Stimulated activated CD4-positive, alpha-beta T cell treated with anti-CD3 and anti-CD28 coated beads, Interleukin-1b, Interleukin-23, amount 100 ng/mL, for 1 hour (primary cell): ENCODE results near the gene DMPK.
"Not testable (repeated sequence)": the region's sequence is repeated elsewhere in the genome, so short reads cannot be mapped to it uniquely, and the experiment has no call there.

Experiments
- DNase-seq, 2 donors: peaks; one replicate each; pipeline ENCODE4 v3.0.0-alpha.2; 2020; ENCODE audit warnings: low read depth in 2 of 2

The DMPK gene

DNA sequence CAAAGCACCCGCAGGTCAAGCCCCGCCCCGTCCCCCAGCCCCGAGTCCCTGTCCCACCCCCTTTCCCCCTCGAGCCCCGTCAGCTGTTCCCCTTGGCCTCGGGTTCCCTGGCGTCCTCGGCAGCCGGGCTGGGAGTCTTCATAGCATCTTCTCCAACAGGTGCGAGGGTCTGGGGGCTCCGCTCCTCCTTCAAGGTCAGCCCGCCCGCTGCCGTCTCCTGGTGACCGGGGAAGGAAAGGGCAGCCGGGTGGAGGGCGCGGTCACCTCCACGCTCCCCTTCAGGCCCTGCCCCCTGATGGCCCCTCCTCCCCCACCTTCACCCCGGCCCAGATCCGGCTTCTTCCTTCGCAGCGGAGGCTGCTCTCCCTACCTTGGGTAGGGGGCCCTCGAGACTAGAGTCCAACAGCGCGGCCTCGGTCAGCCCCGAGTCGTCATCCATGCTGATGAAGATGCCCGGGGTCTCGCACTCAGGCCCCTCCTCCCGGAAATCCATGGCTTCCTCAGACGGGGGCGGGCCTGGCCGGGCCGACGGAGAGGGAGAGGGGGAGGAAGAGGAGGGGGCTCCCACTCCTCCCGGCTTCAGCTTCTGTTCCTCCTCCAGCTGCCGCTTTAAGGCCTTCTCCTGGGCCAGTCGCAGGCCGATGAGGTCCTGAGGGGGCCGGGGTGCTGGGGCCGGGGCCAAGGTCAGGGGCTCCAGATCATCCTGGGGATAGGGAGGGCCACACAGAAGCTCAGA is 33.4 kb upstream of the DMPK start:
- DNase-seq, result no peak

DNA sequence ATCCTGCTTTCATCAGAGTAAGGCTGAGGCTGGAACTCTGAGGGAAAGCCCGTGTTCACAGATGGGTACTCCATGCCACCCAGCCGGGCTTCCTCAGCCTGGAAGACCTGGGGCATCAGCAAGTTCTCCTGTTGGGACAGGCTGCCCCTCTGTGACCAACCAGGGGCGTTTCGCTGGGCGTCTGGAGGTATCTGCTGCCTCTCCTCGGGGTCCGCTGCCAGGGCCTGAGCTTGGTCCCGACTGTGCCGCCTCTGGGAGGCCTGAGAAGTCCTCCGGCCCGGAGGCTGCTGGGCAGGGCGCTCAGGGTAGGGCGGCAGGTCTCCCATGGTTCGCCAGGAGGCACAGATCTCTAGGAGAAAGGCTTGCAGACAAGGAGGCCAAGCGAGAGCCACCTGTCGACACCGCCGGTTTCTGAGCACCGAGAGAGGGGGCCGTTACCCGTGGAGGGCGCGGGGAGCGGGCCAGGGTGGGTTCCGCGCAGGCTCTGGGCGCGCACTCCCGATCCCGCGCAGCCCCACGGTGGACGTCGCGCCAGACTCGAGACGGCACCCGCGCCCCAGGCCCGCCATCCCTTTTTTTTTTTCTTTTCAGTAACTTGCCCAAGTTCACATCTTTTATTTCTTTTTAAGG is 32.7 kb upstream of the DMPK start, which contains the start of gene RSPH6A:
Gene RSPH6A, minus strand, starts transcription at position 458 of the 630 bp plus-strand sequence. Its CDS starts 132 bp downstream, at position 326.
- DNase-seq, result no peak

DNA sequence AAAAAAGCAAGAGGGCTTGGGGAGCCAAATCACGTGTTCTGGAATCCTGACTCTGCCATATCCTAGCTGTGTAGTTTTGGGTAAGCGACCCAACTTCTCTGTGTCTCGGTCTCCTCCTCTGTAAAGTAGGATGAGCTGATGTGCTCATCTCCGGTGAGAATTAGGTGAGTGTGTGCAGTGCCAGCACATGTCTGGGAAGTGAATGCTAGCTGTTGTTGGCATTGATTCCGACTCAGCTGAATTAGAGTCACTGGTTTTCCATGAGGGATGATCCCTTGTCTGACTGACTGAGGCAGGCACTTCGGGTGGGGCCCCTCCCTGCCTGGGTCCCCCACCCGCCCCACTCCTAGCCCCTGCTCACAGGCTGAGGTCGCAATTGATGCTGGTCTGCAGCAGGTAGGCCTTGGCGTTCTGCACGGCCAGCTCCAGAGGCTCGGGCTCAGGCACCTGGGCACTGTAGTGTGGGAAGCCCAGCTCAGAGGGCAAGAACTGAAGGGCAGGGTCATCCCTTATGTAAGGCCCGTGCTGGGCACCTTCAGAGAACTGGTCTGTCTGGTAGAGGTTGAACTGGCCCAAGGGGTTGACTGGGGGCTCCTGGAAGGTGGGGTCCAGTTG is 32.0 kb upstream of the DMPK start:
- DNase-seq, result no peak

DNA sequence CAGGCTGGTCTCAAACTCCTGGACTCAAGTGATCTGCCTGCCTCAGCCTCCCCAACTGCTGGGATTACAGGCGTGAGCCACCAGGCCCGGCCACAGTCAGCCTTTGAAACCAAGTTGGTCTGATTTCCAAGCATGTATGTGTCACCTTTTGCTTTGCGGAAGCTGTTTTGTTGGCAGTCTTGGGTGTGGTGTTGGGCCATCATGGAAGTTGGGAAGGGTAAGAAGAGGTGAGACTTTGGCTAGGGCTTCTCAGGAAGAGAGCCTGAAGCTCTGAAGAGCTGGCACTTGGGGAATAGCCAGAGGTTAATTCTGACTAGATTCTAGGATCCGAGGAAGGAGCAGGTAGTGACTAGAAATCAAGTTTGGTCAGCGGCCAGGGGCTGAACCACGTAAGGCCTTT is 30.0 kb upstream of the DMPK start:
- DNase-seq, result no peak

DNA sequence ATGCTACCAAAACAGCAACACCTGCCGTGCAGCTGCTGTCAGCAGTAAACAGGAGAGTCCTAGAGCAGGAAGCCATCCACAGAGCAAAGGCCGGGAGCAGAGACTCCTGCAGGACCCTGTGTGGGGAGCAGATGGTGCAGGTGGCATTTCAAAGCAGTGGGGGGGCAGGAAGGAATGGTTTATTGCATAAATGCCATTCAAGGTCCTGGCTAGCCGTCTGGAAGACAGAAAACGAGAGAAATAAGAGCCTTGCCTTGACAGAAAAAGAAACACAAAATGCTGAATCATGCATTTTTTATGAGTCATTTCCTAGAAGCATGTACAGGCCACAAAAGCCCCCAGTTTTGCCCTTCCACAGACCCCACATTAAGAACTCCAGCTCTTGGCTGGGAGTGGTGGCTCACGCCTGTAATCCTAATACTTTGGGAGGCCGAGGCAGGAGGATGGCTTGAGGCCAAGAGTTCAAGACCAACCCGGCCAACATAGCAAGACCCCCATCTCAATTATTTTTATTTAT is 27.4 kb upstream of the DMPK start:
- DNase-seq, result no peak

DNA sequence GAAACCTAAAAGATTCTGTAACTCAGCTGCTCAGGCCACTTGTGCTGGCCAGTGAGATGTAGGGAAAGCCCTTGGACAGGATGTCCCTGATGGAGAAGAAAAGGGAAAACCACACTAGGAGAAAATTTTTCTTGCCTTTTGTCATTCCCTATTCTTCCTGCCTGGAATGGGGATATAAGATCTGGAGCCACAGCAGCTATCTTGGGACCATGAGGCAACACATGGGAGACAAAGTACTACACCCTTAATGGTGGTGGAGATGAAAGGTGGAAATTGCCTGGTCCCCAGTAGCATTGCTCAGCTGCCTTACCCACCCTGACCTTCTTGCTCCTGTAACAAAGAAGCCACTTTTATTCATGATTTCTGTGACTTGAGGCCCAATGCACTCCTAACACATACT is 23.4 kb upstream of the DMPK start:
- DNase-seq, result no peak

DNA sequence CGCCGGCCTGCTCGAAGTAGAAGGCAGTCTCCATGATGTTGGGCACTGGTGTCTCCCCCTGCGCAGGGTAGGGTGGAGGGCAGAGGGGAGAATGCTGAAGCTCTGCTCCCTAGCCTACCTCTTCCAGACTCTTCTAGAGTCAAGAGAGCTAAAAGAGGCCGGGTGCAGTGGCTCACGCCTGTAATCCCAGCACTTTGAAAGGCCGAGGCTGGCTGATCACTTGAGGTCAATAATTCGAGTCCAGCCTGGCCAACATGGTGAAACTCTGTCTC is 22.6 kb upstream of the DMPK start:
- no peak for DNase-seq

DNA sequence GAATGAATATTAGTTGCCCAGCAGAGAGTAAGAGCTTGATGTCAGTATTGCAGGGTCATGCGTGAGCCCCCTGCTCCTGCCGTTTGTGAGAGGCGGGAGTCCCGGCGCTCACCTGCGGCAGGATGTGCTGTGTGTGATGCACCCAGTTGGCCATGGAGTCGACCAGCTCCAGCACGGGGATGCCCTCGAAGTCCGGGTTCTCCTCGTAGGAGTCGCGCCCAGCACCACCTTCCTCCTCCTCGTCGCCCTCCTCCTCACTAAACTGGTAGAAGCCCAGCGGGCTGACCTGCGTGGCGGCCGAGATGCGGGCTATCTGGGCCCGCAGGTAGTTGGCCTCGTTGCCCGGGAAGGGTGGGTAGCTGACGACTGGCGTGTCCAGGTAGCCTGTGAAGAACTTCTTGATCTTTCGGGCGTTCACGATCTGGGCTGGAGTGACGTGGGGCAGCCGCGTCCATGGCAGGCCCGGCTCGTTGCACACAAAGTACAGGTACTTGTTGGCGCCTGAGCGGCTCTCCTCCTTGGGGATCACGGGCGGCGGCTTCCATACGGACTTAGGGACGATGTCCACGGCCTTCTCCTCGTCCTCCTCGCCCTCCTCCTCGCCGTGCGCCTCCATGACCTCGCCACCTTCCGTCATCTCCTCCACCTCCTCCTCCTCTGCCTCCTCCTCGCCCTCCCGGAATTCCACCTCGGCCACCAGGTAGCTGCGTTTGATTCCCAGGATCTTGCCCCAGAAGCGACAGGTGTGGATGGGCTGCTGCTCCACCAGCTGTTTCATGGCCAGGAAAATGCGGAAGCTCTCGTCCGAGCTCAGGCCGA is 22.1 kb upstream of the DMPK start:
- DNase-seq, result no peak

DNA sequence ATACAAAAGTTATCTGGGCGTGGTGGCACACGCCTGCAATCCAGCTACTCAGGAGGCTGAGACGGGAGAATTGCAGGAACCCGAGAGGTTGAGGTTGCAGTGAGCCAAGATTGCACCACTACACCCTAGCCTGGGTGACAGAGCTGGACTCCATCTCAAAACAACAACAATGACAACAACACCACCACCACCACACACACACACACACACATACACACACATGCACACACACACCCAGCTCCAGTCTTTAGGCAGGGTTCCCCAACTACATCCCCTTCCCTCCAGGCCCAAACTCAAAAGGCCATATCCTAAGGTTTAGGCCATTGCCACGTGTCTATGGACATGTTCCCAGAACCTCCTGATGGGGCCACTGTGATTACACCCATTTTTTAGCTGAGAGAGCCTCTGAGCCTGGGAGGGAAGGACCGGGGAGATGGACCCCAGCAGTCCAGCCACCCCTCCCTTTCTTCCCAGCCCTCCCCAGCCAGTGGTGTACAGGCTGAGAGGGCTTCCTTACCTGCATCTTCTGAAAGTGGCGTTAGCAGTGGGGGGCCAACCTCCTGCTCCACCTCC is 19.4 kb upstream of the DMPK start:
- no peak for DNase-seq

DNA sequence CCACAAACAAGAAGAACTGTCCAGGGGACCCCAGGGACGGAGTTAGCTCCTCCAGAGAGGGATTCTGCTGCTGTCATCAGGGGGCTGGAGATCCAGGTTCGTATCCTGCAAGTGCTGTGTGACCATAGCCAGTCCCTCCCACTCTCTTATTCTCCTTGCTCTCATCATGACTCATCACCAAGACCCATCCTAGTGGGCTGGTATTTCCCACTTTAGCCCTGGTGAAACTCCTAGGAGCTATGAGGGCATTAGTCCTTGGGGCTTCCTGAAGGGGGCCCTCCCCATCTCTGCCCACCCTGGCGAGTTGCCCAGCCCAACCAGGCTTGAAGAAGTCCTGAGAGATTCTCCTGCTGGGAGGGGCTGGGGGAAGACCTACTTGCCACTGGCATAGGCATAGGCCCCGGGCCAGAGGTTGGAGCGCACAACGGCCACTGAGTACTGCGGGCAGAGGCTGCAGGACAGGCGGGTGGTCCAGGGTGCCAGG is 17.8 kb upstream of the DMPK start:
- DNase-seq, result no peak

DNA sequence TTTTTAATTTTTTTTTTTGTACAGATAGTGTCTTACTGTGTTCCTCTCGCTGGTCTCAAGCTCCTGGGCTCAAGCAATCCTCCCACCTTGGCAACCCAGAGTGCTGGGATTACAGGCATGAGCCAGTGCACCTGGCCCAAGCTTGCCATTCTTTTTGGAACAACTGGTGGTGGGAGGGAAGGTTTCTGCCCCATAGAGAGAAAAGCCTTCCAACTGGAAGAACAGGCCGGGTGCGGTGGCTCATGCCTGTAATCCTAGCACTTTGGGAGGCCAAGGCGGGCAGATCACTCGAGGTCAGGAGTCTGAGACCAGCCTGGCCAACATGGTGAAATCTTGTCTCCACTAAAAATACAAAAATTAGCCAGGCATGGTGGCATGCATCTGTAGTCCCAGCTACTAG is 17.3 kb upstream of the DMPK start:
- DNase-seq, result not testable (repeated sequence)

DNA sequence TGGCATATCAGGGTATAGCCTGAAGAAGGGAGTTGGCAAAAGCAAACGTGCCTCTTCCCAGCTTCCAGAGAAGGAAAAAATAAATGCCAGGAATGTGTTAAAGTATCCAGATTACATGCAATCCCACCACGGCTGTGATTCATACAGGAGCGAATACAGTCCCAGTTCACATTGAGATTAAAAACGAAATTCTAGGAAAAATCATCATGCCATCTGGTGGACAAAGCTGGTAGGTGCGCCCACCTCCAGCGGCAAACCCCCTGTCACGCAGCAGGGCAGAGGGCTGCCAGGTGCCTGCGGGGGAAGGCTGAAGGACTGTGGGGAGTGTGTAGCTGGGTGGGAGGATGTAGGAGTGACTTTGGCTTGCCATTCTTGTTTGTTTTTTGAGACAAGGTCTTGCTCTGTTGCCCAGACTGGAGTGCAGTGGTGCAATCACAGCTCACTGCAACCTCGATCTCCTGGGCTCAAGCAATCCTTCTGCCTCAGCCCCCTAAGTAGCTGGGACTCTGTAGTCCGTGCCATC is 16.8 kb upstream of the DMPK start:
- DNase-seq, result peak; percentile 25 to 40

DNA sequence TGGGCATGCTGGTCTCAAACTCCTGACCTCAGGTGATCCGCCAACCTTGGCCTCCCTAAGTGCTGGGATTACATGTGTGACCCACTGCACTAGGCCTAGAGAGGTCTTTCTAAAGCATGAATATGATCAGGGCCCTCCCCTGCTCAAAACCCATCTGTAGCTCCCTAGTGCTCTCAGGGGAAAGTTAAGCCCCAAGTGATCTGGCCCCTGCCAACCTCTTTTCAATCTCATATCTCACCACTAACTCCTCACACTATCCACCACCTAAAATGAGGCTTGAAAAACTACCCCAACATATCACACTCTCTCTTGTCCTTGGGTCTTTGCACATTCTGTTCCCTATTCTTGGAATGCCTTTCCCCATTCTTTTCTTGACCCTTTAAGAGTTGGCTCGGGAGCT is 12.3 kb upstream of the DMPK start:
- DNase-seq, result no peak

DNA sequence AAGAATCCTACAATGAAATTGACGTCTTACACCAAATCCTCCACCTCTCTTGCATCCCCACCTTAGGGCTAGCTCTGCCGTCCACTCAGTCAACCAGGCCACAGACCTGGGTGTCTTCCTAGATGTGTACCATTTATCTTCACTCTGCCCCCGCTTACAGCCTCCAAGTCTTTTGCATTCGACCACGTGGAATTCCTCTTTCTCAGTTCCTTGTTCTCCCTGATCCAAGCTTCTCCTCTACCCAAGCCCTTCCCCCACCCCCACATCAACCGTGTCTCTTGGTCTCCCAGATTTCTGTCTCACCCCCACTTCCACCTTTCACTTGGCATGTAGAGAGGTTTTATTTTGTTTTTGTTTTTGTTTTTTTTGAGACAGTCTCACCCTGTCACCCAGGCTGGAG is 11.6 kb upstream of the DMPK start:
- DNase-seq, result no peak

DNA sequence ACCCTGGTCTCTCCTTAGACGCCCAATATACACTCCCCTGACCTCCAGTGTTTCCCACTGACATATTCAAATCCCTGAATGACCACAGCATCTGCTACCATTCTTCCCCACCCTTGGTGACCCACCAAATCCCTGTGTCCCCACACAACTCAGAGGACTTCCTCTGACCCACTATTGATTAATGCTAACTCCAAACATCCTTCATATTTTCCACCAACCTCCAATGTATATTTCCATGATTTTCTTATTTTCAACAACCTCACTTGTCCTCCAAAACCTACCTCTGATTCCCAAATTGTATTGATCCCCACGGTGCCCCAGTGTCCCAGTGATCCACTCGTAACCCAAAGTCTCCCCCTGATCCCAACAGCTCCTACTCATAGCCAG is 10.9 kb upstream of the DMPK start:
- no peak for DNase-seq

DNA sequence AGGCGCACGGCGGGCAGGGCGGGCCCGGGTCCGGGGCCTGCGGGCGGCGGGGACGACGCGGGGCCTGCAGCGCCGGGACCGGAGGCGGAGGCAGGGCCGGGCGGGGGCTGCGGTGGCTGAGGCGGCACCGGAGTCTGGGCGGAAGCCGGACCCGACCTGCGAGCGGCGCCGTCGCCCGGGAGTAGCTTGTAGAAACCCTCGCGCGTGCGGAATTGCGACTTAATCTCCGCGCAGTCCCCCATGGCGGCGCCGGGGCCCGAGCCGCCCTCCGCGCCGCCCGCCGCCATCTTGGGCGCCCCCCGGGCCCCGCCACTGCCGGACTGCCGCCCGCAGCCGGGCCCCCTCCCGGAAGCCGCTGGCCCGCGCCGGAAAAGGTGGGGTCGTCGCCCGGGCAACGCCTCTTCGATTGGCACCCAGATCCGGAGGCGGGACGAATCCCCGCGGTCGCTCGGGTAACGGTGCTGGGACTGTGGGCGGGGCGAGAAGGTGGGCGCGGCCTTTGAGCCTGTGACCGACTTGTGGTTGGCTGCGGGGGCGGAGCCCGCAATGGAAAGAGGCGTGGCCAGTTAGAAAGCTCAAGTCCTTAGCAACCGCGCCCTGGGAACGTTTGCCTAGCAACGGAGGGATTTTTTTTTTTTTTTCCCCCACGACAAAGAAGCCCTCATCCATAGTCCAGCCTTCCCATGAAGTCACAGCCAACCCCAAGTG is 10.3 kb upstream of the DMPK start, which contains the start of gene DMWD:
Gene DMWD, minus strand, starts transcription at position 376 of the 708 bp plus-strand sequence. Its CDS starts 89 bp downstream, at position 287.
- peak; percentile 98 to 99 for DNase-seq

DNA sequence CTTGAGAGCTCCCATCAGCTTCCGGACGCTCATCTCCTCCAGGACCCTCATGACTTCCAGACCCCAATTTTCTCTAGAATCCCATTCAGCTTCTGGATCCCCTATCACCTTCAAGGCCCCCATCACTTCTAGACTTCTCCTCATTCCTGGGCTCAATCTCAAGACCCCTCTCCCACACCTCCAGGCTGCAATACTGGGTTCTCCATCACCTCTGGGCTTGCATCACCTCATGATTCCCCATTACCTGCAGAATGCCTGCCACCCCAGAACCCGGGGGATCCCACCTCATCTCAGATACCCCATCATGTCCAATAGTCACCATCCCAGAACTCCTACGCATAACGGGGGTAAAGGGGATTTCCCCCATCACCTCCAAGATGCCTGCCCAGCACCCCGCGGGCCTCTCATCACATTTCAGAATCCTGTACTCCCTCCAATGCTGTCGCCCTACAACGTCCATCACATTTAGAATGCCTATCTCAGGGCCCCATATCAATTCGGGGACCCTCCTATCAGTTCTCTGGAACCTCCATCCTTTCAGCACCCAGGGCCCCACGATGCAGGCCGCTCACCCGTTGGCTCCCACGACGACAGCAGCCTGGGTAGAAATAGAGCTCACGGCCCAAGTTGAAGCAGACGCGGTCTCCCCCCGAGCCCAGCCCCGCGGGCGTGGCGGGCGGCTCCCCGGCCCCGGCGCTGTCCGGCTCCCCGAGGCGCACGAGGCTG is 9.6 kb upstream of the DMPK start:
- no peak for DNase-seq

DNA sequence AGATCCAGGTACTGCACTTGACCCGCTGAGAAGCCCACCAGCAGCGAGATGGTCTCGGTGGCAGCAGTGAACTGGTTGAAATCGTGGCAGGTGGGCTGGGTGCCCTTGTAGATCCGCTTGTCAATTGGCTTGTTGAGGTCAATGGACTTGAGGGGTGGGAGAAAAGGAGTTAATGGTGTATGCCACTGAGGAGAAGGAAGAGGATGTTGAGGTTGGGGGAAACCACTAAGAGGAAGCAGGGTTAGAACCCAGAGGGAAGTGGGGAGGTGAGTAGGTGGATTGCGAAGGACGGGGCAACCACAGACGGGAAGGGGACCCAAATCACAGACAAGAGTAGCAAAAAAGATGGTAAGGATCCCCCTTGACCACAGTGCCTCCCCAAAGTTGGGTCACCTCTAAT is 8.7 kb upstream of the DMPK start:
- no peak for DNase-seq

DNA sequence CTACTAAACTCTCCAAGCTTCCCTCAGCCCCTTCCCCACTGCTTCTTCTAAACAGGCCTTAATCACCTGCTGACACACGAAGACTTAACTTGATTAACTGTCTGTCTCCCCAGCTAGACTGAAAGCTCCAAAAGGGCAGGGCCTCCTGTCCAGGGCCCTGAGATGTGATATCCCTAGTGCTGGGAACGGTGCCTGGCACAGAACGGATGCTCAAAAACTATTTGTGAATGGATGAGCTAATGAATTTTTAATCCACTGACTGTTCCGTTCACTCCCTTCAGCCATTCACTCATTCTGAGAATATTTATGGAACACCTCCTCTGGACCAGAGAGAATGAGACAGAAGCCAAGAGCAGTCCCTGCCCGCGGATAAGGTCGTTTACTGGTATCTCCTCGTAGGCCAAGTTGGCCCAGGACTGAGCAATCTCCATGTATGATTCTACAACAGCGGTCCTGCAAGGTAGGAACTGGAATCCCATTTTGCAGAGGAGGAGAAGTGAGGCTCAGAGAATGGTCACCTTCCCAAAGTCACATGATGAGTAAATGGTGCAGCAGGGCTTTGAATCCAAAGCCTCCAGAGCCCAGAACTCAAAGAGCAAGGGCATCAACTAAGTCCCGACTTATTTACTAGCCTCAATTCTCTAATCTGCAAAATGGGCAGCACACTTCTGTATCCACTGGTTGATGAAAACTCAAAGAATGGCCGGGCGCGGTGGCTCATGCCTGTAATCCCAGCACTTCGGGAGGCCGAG is 6.9 kb upstream of the DMPK start:
- no peak for DNase-seq
